ENCODE data around the gene STARD10.

The STARD10 gene

GRCh38 chr11:72738199-72739141 lies 55.4 kb downstream of the STARD10 start:
- H3K4me3 ChIP-seq (ENCODE audit: low read depth, low read length) = peak overlapping the region; percentile 31
- no peak for DNase-seq (ENCODE audit: low read depth)
- TF ChIP-seq CTCF (IDR thresholded peaks at IDR 0.05; ENCODE audit: low read depth, low read length, missing control alignments) = no peak

GRCh38 chr11:72737336-72737735 lies 56.5 kb downstream of the STARD10 start:
- no peak for DNase-seq (ENCODE audit: low read depth)
- no peak for TF ChIP-seq CTCF (IDR thresholded peaks at IDR 0.05; ENCODE audit: low read depth, low read length, missing control alignments)
- H3K4me3 ChIP-seq (ENCODE audit: low read depth, low read length) = no peak overlapping the region

- DNase-seq (ENCODE audit: low read depth) = no peak
- TF ChIP-seq CTCF (IDR thresholded peaks at IDR 0.05; ENCODE audit: low read depth, low read length, missing control alignments) = no peak
- no peak overlapping the region for H3K4me3 ChIP-seq (ENCODE audit: low read depth, low read length)
These were observed 57.3 kb downstream of the STARD10 start for GRCh38 chr11:72736452-72737069.

- no peak for DNase-seq (ENCODE audit: low read depth)
- H3K4me3 ChIP-seq (ENCODE audit: low read depth, low read length) = no peak overlapping the region
- TF ChIP-seq CTCF (IDR thresholded peaks at IDR 0.05; ENCODE audit: low read depth, low read length, missing control alignments) = no peak
These were observed 58.3 kb downstream of the STARD10 start for GRCh38 chr11:72735495-72736027.

- H3K4me3 ChIP-seq (ENCODE audit: low read depth, low read length) = no peak overlapping the region
- no peak for DNase-seq (ENCODE audit: low read depth)
- no peak for TF ChIP-seq CTCF (IDR thresholded peaks at IDR 0.05; ENCODE audit: low read depth, low read length, missing control alignments)
These were observed 61.5 kb downstream of the STARD10 start for GRCh38 chr11:72732329-72732728.

- H3K4me3 ChIP-seq (ENCODE audit: low read depth, low read length) = no peak overlapping the region
- TF ChIP-seq CTCF (IDR thresholded peaks at IDR 0.05; ENCODE audit: low read depth, low read length, missing control alignments) = no peak
- no peak for DNase-seq (ENCODE audit: low read depth)
These were observed 63.1 kb downstream of the STARD10 start for GRCh38 chr11:72730737-72731136.
